ENCODE measurements around the gene TWF2.

DNA sequence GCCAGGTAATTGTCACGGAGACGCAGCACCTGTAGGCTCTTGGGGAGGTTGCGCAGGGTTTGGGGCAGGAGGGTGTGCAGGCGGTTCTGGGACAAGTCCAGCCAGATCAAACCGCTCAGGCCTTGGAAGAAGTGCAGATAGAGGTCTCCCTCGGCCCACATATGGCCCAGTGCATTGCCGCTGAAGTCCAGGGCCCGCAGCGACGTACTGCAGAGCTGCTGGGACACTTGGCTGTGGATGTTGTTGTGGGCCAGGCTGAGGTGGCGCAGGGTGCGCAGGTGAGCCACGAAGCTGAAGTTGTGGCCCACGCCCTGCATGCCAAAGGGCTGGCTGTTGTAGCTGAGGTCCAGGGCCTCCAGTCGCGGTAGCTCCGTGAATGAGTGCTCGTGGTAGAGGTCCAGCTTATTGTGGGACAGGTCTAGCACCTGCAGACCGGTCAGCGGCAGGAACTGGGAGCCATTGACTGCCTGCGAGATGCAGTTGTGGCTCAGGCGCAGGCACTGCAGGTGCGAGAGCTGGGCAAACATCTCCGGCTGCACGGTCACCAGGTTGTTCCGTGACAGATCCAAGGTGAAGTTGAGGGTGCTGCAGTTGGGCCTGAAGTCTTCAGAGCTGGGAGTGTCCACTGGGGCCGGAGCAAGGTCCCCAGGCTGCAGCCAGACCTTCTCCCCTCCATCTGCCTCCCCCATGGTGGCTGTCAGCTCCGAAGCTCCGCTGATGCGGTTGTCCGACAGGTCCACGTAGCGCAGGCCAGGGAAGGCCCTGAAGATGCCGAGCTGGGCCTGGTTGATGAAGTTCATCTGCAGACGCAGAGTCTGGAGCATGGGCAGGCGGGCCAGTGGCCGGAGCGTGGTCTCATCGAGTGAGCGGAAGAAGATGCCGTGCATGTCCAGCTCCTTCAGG, 16.4 kb downstream of the TWF2 start:
- TF ChIP-seq, protein P1, sequence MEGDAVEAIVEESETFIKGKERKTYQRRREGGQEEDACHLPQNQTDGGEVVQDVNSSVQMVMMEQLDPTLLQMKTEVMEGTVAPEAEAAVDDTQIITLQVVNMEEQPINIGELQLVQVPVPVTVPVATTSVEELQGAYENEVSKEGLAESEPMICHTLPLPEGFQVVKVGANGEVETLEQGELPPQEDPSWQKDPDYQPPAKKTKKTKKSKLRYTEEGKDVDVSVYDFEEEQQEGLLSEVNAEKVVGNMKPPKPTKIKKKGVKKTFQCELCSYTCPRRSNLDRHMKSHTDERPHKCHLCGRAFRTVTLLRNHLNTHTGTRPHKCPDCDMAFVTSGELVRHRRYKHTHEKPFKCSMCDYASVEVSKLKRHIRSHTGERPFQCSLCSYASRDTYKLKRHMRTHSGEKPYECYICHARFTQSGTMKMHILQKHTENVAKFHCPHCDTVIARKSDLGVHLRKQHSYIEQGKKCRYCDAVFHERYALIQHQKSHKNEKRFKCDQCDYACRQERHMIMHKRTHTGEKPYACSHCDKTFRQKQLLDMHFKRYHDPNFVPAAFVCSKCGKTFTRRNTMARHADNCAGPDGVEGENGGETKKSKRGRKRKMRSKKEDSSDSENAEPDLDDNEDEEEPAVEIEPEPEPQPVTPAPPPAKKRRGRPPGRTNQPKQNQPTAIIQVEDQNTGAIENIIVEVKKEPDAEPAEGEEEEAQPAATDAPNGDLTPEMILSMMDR (IDR thresholded peaks at IDR 0.05) = no peak
- no peak for TF ChIP-seq POLR2A (IDR thresholded peaks at IDR 0.05)
- no peak for TF ChIP-seq EP300 (IDR thresholded peaks at IDR 0.05)
